Activated T-helper 17 cell treated with anti-CD3 and anti-CD28 coated beads, Interleukin-2, amount 50 U/mL, for 72 hours (primary cell): Measurements from ENCODE around the gene PRKCB. TPM values are rescaled to one million over a fixed set of nuclear protein-coding genes. Genes with fewer than 3 reads are reported as not detected.

Experiments used
- ATAC-seq: fragments of 150-1000 bp; cut with Tn5 transposase; replicated peaks from 2 replicates; pipeline ENCODE4 v1.10.0; 2021; ENCODE audit warnings: mild to moderate bottlenecking, moderate library complexity
- H3K27ac Mint-ChIP-seq: one replicate; pipeline ENCODE4 v1.8.0; 2022; ENCODE audit warnings: mixed read lengths
- H3K27me3 Mint-ChIP-seq: one replicate; pipeline ENCODE4 v1.8.0; 2022; ENCODE audit warnings: mixed read lengths
- H3K36me3 Mint-ChIP-seq: one replicate; pipeline ENCODE4 v1.8.0; 2022; ENCODE audit warnings: low read depth, mild to moderate bottlenecking, mixed read lengths
- H3K4me1 Mint-ChIP-seq: one replicate; pipeline ENCODE4 v1.8.0; 2022; ENCODE audit warnings: mixed read lengths
- H3K4me3 Mint-ChIP-seq: one replicate; pipeline ENCODE4 v1.8.0; 2022; ENCODE audit warnings: mild to moderate bottlenecking, mixed read lengths
- H3K9me3 Mint-ChIP-seq: one replicate; pipeline ENCODE4 v1.8.0; 2022; ENCODE audit warnings: mixed read lengths
- total RNA-seq, 2 donors: library from RNA; stranded (reverse); gene quantifications; one replicate each; pipeline ENCODE4 v1.2.3, GENCODE V29; 2022

PRKCB gene
- total RNA-seq, 2 donors from 2014 or later: 76.0 to 87.7 TPM

- H3K4me1 Mint-ChIP-seq: peaks cover 64% of the 10 kb centered on the region
- H3K36me3 Mint-ChIP-seq: peaks cover 20% of the 10 kb centered on the region
- H3K4me3 Mint-ChIP-seq: peak overlapping the region; percentile 82
- no peaks in the 10 kb centered on the region for H3K27me3 Mint-ChIP-seq
- no peak for ATAC-seq
- H3K9me3 Mint-ChIP-seq: no peaks in the 10 kb centered on the region
- H3K27ac Mint-ChIP-seq: peak overlapping the region; percentile 53
Measured at GRCh38 chr16:23960081-23960885, 124.5 kb downstream of the PRKCB start.

- H3K4me3 Mint-ChIP-seq: peak overlapping the region; percentile 82
- H3K27me3 Mint-ChIP-seq: no peaks in the 10 kb centered on the region
- peak; percentile 90 for ATAC-seq
- H3K9me3 Mint-ChIP-seq: no peaks in the 10 kb centered on the region
- H3K36me3 Mint-ChIP-seq: peaks cover 20% of the 10 kb centered on the region
- H3K4me1 Mint-ChIP-seq: peaks cover 70% of the 10 kb centered on the region
- H3K27ac Mint-ChIP-seq: peak overlapping the region; percentile 53
Measured at GRCh38 chr16:23962001-23962400, 126.2 kb downstream of the PRKCB start.

- Mint-ChIP-seq H3K4me1 (peaks cover 62% of the 10 kb centered on the region), H3K9me3 (no peaks in the 10 kb centered on the region)
- ATAC-seq: no peak
Measured at GRCh38 chr16:23964136-23964535, 128.4 kb downstream of the PRKCB start.

DNA sequence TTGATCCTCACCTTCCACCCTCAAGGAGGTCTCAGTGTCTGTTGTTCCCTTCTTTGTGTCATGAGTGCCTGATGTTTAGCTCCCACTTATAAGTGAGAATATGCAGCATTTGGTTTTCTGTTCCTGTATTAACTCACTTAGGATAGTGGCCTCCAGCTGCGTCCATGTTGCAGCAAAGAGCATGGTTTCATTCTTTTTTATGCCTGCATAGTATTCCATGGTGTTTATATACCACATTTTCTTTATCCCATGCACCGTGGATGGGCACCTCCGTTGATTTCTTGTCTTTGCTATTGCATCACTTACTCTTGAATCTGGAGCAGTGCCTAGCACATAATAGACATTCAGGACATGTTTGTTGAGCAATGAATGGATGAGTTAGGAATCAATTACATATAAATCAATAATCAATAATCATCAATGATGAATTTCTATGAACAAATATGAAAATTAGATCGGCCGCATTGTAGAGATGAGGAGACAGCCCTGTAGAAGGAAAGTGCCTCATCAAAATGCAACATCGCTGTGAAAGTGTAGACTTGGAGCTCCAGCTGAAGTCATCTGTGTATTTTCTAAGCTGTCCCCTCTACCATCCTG, 129.5 kb downstream of the PRKCB start:
- no peak for ATAC-seq
- H3K27me3 Mint-ChIP-seq: no peaks in the 10 kb centered on the region
- no peak overlapping the region for H3K4me3 Mint-ChIP-seq
- no peaks in the 10 kb centered on the region for H3K9me3 Mint-ChIP-seq
- H3K36me3 Mint-ChIP-seq: peaks cover 20% of the 10 kb centered on the region
- no peak overlapping the region for H3K27ac Mint-ChIP-seq
- H3K4me1 Mint-ChIP-seq: peaks cover 60% of the 10 kb centered on the region

More at GRCh38 chr16:23964136-23964535, 128.4 kb downstream of the PRKCB start:
- no peaks in the 10 kb centered on the region for H3K27me3 Mint-ChIP-seq
- peaks cover 20% of the 10 kb centered on the region for H3K36me3 Mint-ChIP-seq
- H3K4me3 Mint-ChIP-seq: no peak overlapping the region
- H3K27ac Mint-ChIP-seq: no peak overlapping the region

DNA sequence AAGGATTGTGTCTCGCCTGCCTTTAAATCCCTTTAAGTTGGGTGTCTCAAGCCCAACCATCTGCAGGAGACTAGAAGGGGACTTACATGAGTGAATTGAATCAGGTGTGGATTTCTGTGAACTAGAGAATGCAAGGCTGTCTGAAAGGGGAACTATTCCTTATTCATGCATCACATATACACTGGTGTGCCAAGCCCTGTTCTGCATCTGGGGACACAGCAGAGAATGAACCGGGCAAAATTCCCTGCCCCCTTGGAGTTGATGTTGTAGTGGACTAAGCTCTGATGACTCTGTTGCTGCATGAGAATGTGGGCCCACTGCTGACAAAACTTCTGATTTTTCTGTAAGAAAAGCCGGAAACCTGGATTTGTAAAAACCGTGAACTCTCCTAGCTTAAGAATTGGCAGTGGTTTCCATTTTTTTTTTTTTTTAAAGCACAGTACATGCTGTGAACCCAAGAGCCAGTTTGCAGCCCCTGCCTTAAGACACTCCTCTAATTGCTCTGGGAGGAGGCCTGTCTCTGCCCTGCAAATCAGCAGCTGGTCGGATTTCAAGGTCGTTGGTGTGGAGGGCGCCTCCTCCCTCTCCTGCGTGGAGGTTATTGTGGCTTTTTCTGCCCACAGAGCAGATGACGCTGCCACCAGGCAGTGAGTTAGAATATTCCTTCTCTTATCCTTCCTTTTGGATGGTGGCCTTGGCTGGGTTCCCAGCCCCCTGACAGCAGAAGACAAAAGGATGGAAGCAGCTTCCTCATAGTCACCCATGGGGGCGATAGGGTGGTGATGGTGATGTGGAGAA, 131.0 kb downstream of the PRKCB start:
- Mint-ChIP-seq H3K9me3 (no peaks in the 10 kb centered on the region), H3K36me3 (peaks cover 20% of the 10 kb centered on the region), H3K27ac (peak overlapping the region; percentile 33), H3K4me1 (peaks cover 46% of the 10 kb centered on the region), H3K27me3 (no peaks in the 10 kb centered on the region), H3K4me3 (no peak overlapping the region)
- no peak for ATAC-seq

- Mint-ChIP-seq H3K9me3 (no peaks in the 10 kb centered on the region), H3K4me1 (peaks cover 41% of the 10 kb centered on the region), H3K36me3 (peaks cover 19% of the 10 kb centered on the region), H3K27ac (no peak overlapping the region), H3K27me3 (no peaks in the 10 kb centered on the region), H3K4me3 (no peak overlapping the region)
- peak; percentile 45 for ATAC-seq
Measured at GRCh38 chr16:23967775-23968174, 132.0 kb downstream of the PRKCB start.

- H3K9me3 Mint-ChIP-seq: no peaks in the 10 kb centered on the region
- H3K27ac Mint-ChIP-seq: no peak overlapping the region
- no peak for ATAC-seq
- no peak overlapping the region for H3K4me3 Mint-ChIP-seq
- peaks cover 15% of the 10 kb centered on the region for H3K36me3 Mint-ChIP-seq
- no peaks in the 10 kb centered on the region for H3K27me3 Mint-ChIP-seq
- peaks cover 40% of the 10 kb centered on the region for H3K4me1 Mint-ChIP-seq
Measured at GRCh38 chr16:23968176-23968575, 132.4 kb downstream of the PRKCB start.

DNA sequence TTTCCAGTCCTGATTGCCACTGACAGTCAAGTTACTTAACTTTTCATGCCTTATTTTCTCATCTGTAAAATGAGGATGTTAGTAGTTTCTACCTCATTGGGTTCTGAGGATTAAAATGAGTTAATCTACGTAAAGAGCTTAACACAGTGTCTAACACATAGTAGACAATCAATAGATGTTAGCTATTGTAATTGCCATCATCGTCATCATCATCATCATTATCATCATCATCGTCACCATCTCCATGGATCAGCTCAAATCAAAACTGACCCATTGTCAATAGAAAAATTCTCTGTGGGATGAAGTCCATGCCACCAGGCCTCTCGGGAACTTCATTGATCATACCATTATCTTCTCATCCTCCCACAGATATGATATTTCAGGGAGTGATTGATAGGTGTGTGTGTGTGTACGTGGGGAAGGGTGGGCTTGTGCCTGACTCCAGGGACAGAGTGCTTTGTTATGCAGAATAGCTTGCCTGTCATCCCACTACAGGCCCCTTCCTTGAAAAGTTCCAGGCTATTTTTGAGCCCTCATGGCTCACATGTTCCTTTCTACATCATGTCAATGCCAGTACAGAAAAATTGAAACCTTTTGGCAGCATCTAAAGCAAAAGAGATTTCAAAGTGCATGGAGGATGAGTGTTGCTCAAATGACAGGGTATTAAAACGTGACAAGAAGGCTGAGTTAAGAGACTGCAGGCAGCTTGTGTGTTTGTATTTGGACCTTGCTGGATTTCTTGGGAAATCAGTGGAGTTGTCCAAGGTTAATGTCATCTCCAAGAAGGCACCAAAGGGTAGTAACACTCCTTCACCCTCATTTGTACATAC, 133.9 kb downstream of the PRKCB start:
- Mint-ChIP-seq H3K27me3 (no peaks in the 10 kb centered on the region), H3K36me3 (peaks cover 6% of the 10 kb centered on the region), H3K4me1 (peaks cover 44% of the 10 kb centered on the region), H3K9me3 (no peaks in the 10 kb centered on the region), H3K4me3 (no peak overlapping the region), H3K27ac (no peak overlapping the region)
- no peak for ATAC-seq

DNA sequence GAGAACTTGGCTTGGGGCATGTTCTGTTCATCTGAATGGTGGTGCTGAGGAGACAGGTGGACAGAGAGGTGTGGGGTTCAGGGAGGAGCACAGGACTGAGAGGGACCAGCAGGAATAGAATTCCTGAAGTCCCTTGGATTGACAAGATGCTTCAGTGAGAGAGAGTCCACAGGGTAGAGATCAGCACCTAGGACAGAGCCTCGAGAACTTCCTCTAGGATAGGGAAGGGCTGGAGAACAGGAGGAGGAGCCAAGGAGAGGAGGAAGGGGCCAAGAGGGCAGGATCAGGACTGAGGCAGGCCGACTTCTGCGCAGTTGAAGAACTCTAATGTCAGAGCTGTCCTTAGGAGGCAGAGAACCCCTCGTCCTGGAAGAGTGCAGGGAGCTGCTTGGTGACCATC, 138.4 kb downstream of the PRKCB start:
- H3K36me3 Mint-ChIP-seq: no peaks in the 10 kb centered on the region
- no peaks in the 10 kb centered on the region for H3K9me3 Mint-ChIP-seq
- peaks cover 35% of the 10 kb centered on the region for H3K4me1 Mint-ChIP-seq
- no peaks in the 10 kb centered on the region for H3K27me3 Mint-ChIP-seq
- no peak overlapping the region for H3K4me3 Mint-ChIP-seq
- H3K27ac Mint-ChIP-seq: peak overlapping the region; percentile 31
- no peak for ATAC-seq

GRCh38 chr16:23975293-23975692, 139.5 kb downstream of the PRKCB start:
- H3K4me1 Mint-ChIP-seq: peaks cover 36% of the 10 kb centered on the region
- H3K4me3 Mint-ChIP-seq: no peak overlapping the region
- peak; percentile 38 for ATAC-seq
- no peaks in the 10 kb centered on the region for H3K27me3 Mint-ChIP-seq
- H3K9me3 Mint-ChIP-seq: no peaks in the 10 kb centered on the region
- no peaks in the 10 kb centered on the region for H3K36me3 Mint-ChIP-seq
- peak overlapping the region; percentile 19 for H3K27ac Mint-ChIP-seq

DNA sequence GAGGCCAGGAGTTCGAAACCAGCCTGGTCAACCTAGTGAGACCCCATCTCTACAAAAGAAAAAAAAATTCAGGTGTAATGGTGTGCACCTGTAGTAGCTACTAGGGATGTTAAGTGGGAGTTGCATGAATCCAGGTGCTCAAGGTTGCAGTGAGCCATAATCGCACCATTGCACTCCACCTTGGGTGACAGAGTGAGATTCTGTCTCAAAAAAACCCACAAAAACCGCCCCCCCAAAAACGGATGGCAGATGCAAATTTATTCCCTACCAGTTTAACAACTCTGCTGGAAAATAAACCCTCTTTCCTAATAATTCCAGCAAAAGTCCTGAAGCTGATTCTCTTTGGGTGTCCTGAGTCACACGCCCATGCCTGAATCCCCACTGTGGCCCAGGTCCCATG, 140.3 kb downstream of the PRKCB start:
- peaks cover 38% of the 10 kb centered on the region for H3K4me1 Mint-ChIP-seq
- no peak overlapping the region for H3K4me3 Mint-ChIP-seq
- no peak for ATAC-seq
- no peaks in the 10 kb centered on the region for H3K36me3 Mint-ChIP-seq
- H3K9me3 Mint-ChIP-seq: no peaks in the 10 kb centered on the region
- peak overlapping the region; percentile 73 for H3K27ac Mint-ChIP-seq
- H3K27me3 Mint-ChIP-seq: no peaks in the 10 kb centered on the region

- Mint-ChIP-seq H3K27ac (peak overlapping the region; percentile 73), H3K4me3 (no peak overlapping the region)
- ATAC-seq: peak; percentile 71
Measured at GRCh38 chr16:23976524-23976923, 140.7 kb downstream of the PRKCB start.

DNA sequence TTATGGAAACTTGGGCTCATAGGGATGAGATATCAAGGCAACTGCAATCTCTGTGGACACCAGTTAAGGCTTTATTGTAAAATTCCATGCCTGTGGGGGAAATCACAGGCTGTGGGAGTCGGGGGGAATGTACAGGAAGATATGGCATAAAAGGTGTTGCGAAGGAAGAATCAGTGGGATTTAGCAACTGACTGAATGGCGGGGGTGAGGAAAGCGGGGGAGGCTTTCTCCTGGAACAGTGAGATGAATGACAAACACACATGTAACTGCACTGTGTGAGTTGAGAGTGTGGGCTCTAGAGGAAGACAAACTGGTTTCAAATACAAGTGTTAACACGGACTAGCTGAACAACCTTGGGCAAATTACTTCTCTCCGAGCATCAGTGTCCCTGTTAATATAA, 143.7 kb downstream of the PRKCB start:
- Mint-ChIP-seq H3K4me1 (peaks cover 30% of the 10 kb centered on the region), H3K4me3 (no peak overlapping the region), H3K36me3 (peaks cover 3% of the 10 kb centered on the region), H3K9me3 (no peaks in the 10 kb centered on the region), H3K27ac (peak overlapping the region; percentile 38), H3K27me3 (no peaks in the 10 kb centered on the region)
- ATAC-seq: no peak

More at GRCh38 chr16:23976524-23976923, 140.7 kb downstream of the PRKCB start:
- H3K36me3 Mint-ChIP-seq: no peaks in the 10 kb centered on the region
- H3K27me3 Mint-ChIP-seq: no peaks in the 10 kb centered on the region
- no peaks in the 10 kb centered on the region for H3K9me3 Mint-ChIP-seq
- peaks cover 38% of the 10 kb centered on the region for H3K4me1 Mint-ChIP-seq

DNA sequence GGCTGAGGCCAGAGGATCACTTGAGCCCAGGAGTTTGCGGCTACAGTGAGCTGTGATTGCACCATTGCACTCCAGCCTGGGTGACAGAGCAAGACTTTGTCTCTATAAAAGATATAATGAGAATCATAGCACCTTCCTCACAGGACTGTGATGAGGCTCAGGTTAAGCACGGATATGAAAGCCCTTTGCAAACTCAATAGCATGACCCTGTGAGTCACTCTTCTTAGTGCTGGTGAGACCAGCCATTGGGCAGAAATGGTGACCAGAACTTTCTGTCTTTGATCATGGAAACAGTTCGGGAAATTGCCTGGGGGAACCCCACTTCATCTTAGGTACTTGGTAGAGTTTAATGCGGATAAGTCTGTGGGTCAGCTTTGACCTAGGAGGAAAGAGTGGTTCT, 144.2 kb downstream of the PRKCB start:
- Mint-ChIP-seq H3K4me1 (peaks cover 32% of the 10 kb centered on the region), H3K36me3 (peaks cover 9% of the 10 kb centered on the region), H3K9me3 (no peaks in the 10 kb centered on the region), H3K27me3 (no peaks in the 10 kb centered on the region), H3K4me3 (no peak overlapping the region), H3K27ac (peak overlapping the region; percentile 38)
- ATAC-seq: peak; percentile 85
